Activated CD4-positive, alpha-beta T cell treated with anti-CD3 and anti-CD28 coated beads, Interleukin-2, amount 10 ng/mL, durations not matched to agents 7 days and 5 days (primary cell): ENCODE measurements around the gene GRK3. TPM values are rescaled to one million over a fixed set of nuclear protein-coding genes. Genes with fewer than 3 reads are reported as not detected.
"Not testable (repeated sequence)": the region's sequence is repeated elsewhere in the genome, so short reads cannot be mapped to it uniquely, and the experiment has no call there.

Experiments
- CTCF ChIA-PET: fragments of 350-600 bp; sonication (Branson Sonifier 250); formaldehyde crosslinking; loops from one replicate; lab custom pipeline; 2021; ENCODE audit warnings: antibody characterized with exemption; lab: Charles Lee
- POLR2A ChIA-PET: fragments of 350-600 bp; sonication (Branson Sonifier 250); formaldehyde crosslinking; loops from one replicate; lab custom pipeline; 2021; ENCODE audit warnings: antibody characterized with exemption; lab: Charles Lee
- DNase-seq: peaks from one replicate; pipeline ENCODE4 v3.0.0-alpha.2; 2020
- H3K27ac Mint-ChIP-seq: one replicate; pipeline ENCODE4 v1.8.0; 2021; ENCODE audit warnings: mild to moderate bottlenecking, moderate library complexity, mixed read lengths
- H3K27me3 Mint-ChIP-seq: one replicate; pipeline ENCODE4 v1.8.0; 2021; ENCODE audit warnings: mixed read lengths
- H3K36me3 Mint-ChIP-seq: one replicate; pipeline ENCODE4 v1.8.0; 2021; ENCODE audit warnings: low read depth, mixed read lengths
- H3K4me1 Mint-ChIP-seq: one replicate; pipeline ENCODE4 v1.8.0; 2021; ENCODE audit warnings: mixed read lengths
- H3K4me3 Mint-ChIP-seq: one replicate; pipeline ENCODE4 v1.8.0; 2021; ENCODE audit warnings: mild to moderate bottlenecking, moderate library complexity, mixed read lengths
- H3K9me3 Mint-ChIP-seq: one replicate; pipeline ENCODE4 v1.8.0; 2021; ENCODE audit warnings: mixed read lengths
- total RNA-seq, 2 experiments: library from RNA; stranded (reverse); gene quantifications; one replicate each; pipeline ENCODE4 v1.2.3, GENCODE V29; 2021

The GRK3 gene
- total RNA-seq, 2 experiments from 2014 or later, result 23.4 to 24.2 TPM

DNA sequence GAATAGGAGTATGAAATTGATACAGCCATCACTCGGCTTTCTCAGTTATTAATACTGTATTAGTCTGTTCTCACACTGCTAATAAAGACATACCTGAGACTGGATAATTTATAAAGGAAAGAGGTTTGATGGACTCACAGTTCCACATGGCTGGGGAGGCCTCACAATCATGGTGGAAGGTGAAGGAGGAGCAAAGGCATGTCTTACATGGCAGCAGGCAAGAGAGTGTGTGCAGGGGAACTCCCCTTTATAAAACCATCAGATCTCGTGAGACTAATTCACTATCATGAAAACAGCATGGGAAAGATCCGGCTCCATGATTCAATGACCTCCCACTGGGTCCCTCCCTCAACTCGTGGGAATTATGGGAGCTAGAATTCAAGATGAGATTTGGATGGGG, 25.2 kb downstream of the GRK3 start:
- H3K4me3 Mint-ChIP-seq, POLR2A ChIA-PET, DNase-seq, H3K27me3 Mint-ChIP-seq, H3K27ac Mint-ChIP-seq: not testable (repeated sequence)
- CTCF ChIA-PET, result interaction anchor here (0.6 kb wide), 1 partner anchor 138 kb away, joined by 5 read pairs; no protein-coding TSS in a partner anchor
- Mint-ChIP-seq H3K36me3 (peaks cover 37% of the 10 kb centered on the region), H3K4me1 (peaks cover 19% of the 10 kb centered on the region), H3K9me3 (peaks cover 33% of the 10 kb centered on the region)

DNA sequence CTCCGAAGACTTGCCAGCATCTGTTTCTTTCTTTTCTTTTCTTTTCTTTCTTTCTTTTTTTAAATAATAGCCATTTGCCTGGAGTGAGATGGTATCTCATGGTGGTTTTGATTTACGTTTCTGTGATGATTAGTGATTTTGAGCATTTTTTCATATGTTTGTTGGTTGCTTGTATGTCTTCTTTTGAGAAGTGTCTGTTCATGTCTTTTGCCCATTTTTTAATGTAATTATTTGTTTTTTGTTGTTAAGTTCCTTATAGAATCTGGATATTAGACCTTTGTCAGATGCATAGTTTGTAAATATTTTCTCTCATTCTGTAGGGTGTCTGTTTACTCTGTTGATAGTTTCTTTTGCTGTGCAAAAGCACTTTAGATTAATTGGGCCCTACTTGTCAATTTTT, 28.8 kb downstream of the GRK3 start:
- peaks cover 53% of the 10 kb centered on the region for H3K36me3 Mint-ChIP-seq
- CTCF ChIA-PET, H3K27ac Mint-ChIP-seq: not testable (repeated sequence)

DNA sequence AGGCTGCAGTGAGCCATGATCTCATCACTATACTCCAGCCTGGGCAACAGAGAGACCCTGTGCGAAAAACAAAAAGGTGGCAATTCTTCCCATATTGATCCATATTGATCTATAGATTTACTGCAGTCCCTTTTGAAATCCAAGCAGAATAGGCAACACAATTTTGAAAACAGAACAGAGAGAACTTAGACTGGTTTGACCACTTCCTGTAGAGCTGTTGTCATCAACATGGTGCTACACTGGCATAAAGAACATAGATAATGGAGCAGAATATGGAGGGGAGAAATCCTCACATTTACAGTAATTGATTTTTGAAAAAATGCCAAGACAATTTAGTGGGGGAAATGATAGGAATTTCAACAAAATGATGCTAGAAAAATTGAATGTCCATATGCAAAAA, 34.1 kb downstream of the GRK3 start:
- H3K4me3 Mint-ChIP-seq, result no peak overlapping the region
- H3K27me3 Mint-ChIP-seq, result no peaks in the 10 kb centered on the region
- DNase-seq, result no peak
- no peak overlapping the region for H3K27ac Mint-ChIP-seq
- peaks cover 41% of the 10 kb centered on the region for H3K36me3 Mint-ChIP-seq
- H3K9me3 Mint-ChIP-seq, result peaks cover 25% of the 10 kb centered on the region
- ChIA-PET POLR2A (no interaction called here), CTCF (interaction anchor here (0.5 kb wide), 1 partner anchor 89 kb away, joined by 3 read pairs; no protein-coding TSS in a partner anchor)
- H3K4me1 Mint-ChIP-seq, result peaks cover 20% of the 10 kb centered on the region

More for the DNA sequence above, 28.8 kb downstream of the GRK3 start:
- POLR2A ChIA-PET, result interaction anchor here (0.6 kb wide), 1 partner anchor 95 kb away, joined by 3 read pairs; no protein-coding TSS in a partner anchor
- H3K9me3 Mint-ChIP-seq, result peaks cover 45% of the 10 kb centered on the region
- DNase-seq, H3K4me3 Mint-ChIP-seq, H3K27me3 Mint-ChIP-seq: not testable (repeated sequence)
- peaks cover 19% of the 10 kb centered on the region for H3K4me1 Mint-ChIP-seq

GRCh38 chr22:25602445-25602844, 38.0 kb downstream of the GRK3 start:
- ChIA-PET CTCF (no interaction called here), POLR2A (no interaction called here)

DNA sequence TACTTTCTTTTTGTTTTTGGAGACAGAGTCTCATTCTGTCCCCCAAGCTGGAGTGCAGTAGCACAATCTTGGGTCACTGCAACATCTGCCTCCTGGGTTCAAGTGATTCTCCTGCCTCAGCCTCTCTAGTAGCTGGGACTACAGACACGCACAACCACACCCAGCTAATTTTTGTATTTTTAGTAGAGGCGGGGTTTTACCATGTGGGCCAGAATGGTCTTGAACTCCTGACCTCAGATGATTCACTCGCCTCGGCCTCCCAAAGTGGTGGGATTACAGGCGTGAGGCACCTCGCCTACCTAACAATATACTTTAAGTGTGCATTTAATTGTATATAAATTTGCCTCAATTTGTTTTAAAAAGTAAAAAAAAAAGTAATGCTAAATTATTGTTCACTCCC, 38.4 kb downstream of the GRK3 start:
- peaks cover 17% of the 10 kb centered on the region for H3K4me1 Mint-ChIP-seq
- H3K36me3 Mint-ChIP-seq, result peaks cover 15% of the 10 kb centered on the region
- H3K4me3 Mint-ChIP-seq, result no peak overlapping the region
- no peak overlapping the region for H3K27ac Mint-ChIP-seq
- ChIA-PET CTCF (no interaction called here), POLR2A (no interaction called here)
- H3K9me3 Mint-ChIP-seq, result peaks cover 5% of the 10 kb centered on the region
- no peak for DNase-seq
- no peaks in the 10 kb centered on the region for H3K27me3 Mint-ChIP-seq

More at GRCh38 chr22:25602445-25602844, 38.0 kb downstream of the GRK3 start:
- Mint-ChIP-seq H3K27ac (no peak overlapping the region), H3K4me3 (no peak overlapping the region), H3K27me3 (no peaks in the 10 kb centered on the region), H3K36me3 (peaks cover 18% of the 10 kb centered on the region), H3K4me1 (peaks cover 21% of the 10 kb centered on the region), H3K9me3 (peaks cover 10% of the 10 kb centered on the region)
- no peak for DNase-seq

GRCh38 chr22:25605146-25605545, 40.7 kb downstream of the GRK3 start:
- H3K9me3 Mint-ChIP-seq, DNase-seq, H3K27ac Mint-ChIP-seq, CTCF ChIA-PET, H3K4me1 Mint-ChIP-seq, H3K4me3 Mint-ChIP-seq, H3K36me3 Mint-ChIP-seq, H3K27me3 Mint-ChIP-seq, POLR2A ChIA-PET: not testable (repeated sequence)

DNA sequence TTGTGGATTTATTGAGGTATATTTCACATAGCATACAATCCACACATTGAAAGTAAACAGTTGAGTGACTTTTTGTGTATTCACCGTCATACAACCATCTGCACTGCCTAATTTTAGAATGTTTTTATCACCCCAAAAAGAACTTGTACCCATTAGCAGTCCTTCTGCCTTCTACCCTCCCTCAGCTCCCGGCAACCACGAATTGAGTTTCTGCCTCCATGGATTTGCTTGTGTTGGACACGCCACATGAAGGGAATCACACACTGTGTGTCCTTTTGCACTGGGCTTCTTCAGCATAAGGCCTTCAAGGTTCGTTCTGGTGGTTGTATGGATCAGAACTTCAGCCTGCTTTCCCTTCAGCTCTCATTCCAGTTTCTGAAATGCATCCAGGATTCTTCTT, 41.1 kb downstream of the GRK3 start:
- H3K27ac Mint-ChIP-seq, DNase-seq, H3K9me3 Mint-ChIP-seq, H3K4me3 Mint-ChIP-seq, POLR2A ChIA-PET, H3K27me3 Mint-ChIP-seq, CTCF ChIA-PET, H3K4me1 Mint-ChIP-seq: not testable (repeated sequence)
- peaks cover 11% of the 10 kb centered on the region for H3K36me3 Mint-ChIP-seq

DNA sequence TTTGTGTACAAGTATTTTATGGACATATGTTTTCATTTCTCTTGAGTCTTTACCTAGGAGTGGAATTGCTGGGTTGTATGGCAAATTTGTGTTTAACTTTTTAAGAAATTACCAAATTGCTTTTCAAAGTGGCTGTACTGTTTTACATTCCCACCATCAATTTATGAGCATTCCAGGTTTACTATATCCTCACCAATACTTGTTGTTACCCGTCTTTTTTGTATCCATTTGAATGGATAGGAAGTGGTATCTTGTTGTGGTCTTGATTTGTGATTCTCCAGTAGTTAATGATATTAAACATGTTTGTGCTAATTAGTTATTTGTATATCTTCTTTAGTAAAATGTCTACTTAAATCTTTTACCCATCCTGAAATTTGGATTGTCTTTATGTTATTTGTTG, 46.8 kb downstream of the GRK3 start:
- H3K4me1 Mint-ChIP-seq, H3K4me3 Mint-ChIP-seq, CTCF ChIA-PET, DNase-seq, H3K27me3 Mint-ChIP-seq, H3K27ac Mint-ChIP-seq: not testable (repeated sequence)
- Mint-ChIP-seq H3K9me3 (peaks cover 11% of the 10 kb centered on the region), H3K36me3 (peaks cover 33% of the 10 kb centered on the region)
- POLR2A ChIA-PET, result interaction anchor here (0.6 kb wide), 1 partner anchor 748 kb away, joined by 3 read pairs; no protein-coding TSS in a partner anchor

DNA sequence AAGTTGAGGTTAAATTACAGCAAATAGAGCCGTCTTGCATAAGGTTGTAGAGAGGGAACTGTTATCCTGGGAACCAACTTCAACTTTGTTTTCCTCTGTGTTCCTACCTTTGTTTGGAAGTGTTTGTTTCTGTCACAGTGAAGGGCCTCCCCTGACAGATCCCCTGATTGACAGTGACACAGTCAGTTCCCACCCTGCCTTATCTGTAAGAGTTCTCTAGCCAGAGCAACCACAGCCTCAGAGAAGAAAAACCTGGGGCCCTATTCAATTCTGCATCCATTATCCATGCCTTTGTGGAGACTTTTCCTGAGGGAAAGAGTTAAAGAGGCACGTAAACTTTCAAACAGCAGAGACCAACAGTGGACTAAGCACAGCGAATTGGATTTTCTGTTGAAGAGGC, 48.7 kb downstream of the GRK3 start:
- H3K27me3 Mint-ChIP-seq, result not testable (repeated sequence)
- H3K9me3 Mint-ChIP-seq, result peaks cover 11% of the 10 kb centered on the region
- H3K36me3 Mint-ChIP-seq, result peaks cover 36% of the 10 kb centered on the region

DNA sequence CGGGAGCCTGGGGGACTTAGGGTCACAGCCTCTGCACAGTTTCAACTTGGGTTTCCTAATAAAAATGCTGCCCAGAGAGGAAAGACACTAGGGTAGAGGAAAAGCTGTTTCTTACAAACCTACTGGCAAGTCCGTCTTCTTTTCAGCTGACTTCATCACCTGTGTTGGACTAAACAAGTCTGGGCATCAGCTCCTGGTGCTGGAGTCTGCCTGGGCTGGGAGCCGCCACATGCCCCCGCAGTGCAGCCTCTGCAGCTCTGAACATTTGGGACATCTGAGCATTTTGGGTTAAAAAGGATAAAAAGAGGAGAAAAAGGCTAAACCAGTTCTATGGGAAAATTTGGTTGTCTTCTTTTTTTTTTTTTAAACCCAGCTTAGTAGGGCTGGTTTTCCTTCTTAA, 49.1 kb downstream of the GRK3 start:
- H3K4me1 Mint-ChIP-seq, H3K27ac Mint-ChIP-seq, H3K4me3 Mint-ChIP-seq, POLR2A ChIA-PET, H3K27me3 Mint-ChIP-seq, DNase-seq: not testable (repeated sequence)
- CTCF ChIA-PET, result interaction anchor here (0.6 to 1.2 kb wide), 3 partner anchors 31 to 189 kb away, joined by 3 to 5 read pairs (median 4); no protein-coding TSS in a partner anchor
- Mint-ChIP-seq H3K9me3 (peaks cover 11% of the 10 kb centered on the region), H3K36me3 (peaks cover 38% of the 10 kb centered on the region)

More for the DNA sequence above, 48.7 kb downstream of the GRK3 start:
- DNase-seq, H3K27ac Mint-ChIP-seq, H3K4me3 Mint-ChIP-seq, POLR2A ChIA-PET, H3K4me1 Mint-ChIP-seq: not testable (repeated sequence)
- CTCF ChIA-PET, result interaction anchor here (0.6 to 1.2 kb wide), 2 partner anchors 43 to 190 kb away, joined by 3 to 4 read pairs; no protein-coding TSS in a partner anchor

- H3K27me3 Mint-ChIP-seq, POLR2A ChIA-PET: not testable (repeated sequence)
Measured at GRCh38 chr22:25614791-25615190, 50.3 kb downstream of the GRK3 start.

GRCh38 chr22:25621986-25622385, 57.5 kb downstream of the GRK3 start:
- H3K4me1 Mint-ChIP-seq, result peaks cover 51% of the 10 kb centered on the region
- ChIA-PET CTCF (interaction anchor here (0.6 kb wide), 1 partner anchor 112 kb away, joined by 9 read pairs; no protein-coding TSS in a partner anchor), POLR2A (no interaction called here)
- no peak for DNase-seq
- no peaks in the 10 kb centered on the region for H3K27me3 Mint-ChIP-seq
- H3K4me3 Mint-ChIP-seq, result no peak overlapping the region
- H3K36me3 Mint-ChIP-seq, result peaks cover 17% of the 10 kb centered on the region
- H3K9me3 Mint-ChIP-seq, result no peaks in the 10 kb centered on the region
- no peak overlapping the region for H3K27ac Mint-ChIP-seq

More at GRCh38 chr22:25614791-25615190, 50.3 kb downstream of the GRK3 start:
- peaks cover 11% of the 10 kb centered on the region for H3K9me3 Mint-ChIP-seq
- H3K4me1 Mint-ChIP-seq, result peaks cover 15% of the 10 kb centered on the region
- peaks cover 38% of the 10 kb centered on the region for H3K36me3 Mint-ChIP-seq
- H3K27ac Mint-ChIP-seq, CTCF ChIA-PET, DNase-seq, H3K4me3 Mint-ChIP-seq: not testable (repeated sequence)

DNA sequence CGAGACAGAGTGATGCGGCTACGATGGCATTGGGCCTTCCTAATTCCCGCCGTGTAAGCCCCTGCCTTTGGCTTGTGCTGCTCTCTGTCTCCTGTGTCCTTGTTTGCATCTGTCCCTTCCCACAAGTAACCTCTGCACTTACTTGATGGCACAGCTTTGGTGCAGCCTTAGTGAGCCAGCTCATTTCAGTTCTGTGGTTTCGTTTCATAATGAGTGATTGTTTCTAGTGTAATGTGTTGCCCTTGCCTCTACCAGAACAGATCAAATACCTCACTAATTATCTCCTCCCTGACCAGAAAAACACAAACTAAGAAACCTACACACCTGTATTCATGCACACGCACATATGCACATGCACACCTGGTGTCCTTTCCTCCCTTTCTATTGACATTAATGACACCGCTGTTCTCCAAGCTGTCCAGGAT, 58.8 kb downstream of the GRK3 start:
- H3K9me3 Mint-ChIP-seq, result no peaks in the 10 kb centered on the region
- H3K27ac Mint-ChIP-seq, result peak overlapping the region; percentile 0
- no peak overlapping the region for H3K4me3 Mint-ChIP-seq
- DNase-seq, result no peak
- H3K27me3 Mint-ChIP-seq, result no peaks in the 10 kb centered on the region
- H3K36me3 Mint-ChIP-seq, result peaks cover 14% of the 10 kb centered on the region
- CTCF ChIA-PET, result no interaction called here
- peaks cover 48% of the 10 kb centered on the region for H3K4me1 Mint-ChIP-seq
- POLR2A ChIA-PET, result no interaction called here

DNA sequence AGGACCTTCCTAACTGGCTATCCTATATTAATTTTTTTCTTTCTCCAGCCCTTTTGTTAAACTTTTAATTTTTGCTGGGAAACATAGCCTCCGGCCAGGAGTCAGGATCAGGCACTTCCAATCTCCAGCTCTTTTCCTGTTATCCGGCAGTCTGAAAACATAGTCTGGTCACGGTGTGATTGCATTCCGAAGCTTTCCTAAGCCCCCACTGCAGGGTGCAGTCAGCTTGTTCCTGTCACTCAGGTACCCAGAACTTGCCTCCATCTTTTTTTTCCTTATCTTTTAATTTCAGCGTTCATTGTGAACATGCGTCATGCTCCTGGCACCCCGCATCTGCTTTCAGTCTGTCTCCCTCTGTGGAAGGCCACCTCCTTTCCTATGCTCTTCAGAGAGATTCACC, 59.4 kb downstream of the GRK3 start:
- H3K27me3 Mint-ChIP-seq, result no peaks in the 10 kb centered on the region
- no peak for DNase-seq
- H3K4me1 Mint-ChIP-seq, result peaks cover 43% of the 10 kb centered on the region
- POLR2A ChIA-PET, result no interaction called here
- no peaks in the 10 kb centered on the region for H3K9me3 Mint-ChIP-seq
- no peak overlapping the region for H3K4me3 Mint-ChIP-seq
- CTCF ChIA-PET, result no interaction called here
- H3K36me3 Mint-ChIP-seq, result peaks cover 14% of the 10 kb centered on the region
- no peak overlapping the region for H3K27ac Mint-ChIP-seq
